HG03342 (cell line): Measurements from ENCODE around the gene CLTCL1.
"Not testable (repeated sequence)": the region's sequence is repeated elsewhere in the genome, so short reads cannot be mapped to it uniquely, and the experiment has no call there.

Experiments used
- ATAC-seq: cut with Tn5 transposase; IDR thresholded peaks from one replicate; pipeline ENCODE4 v1.9.1; 2021; ENCODE audit warnings: mild to moderate bottlenecking, moderate library complexity; ENCODE audit not compliant: unreplicated experiment

CLTCL1 gene

GRCh38 chr22:19156109-19156508 is 135.4 kb downstream of the CLTCL1 start:
- ATAC-seq: not testable (repeated sequence)

GRCh38 chr22:19152942-19153883 is 138.3 kb downstream of the CLTCL1 start:
- ATAC-seq: no peak

- ATAC-seq: no peak
Observed at GRCh38 chr22:19151329-19152191, 140.0 kb downstream of the CLTCL1 start.

DNA sequence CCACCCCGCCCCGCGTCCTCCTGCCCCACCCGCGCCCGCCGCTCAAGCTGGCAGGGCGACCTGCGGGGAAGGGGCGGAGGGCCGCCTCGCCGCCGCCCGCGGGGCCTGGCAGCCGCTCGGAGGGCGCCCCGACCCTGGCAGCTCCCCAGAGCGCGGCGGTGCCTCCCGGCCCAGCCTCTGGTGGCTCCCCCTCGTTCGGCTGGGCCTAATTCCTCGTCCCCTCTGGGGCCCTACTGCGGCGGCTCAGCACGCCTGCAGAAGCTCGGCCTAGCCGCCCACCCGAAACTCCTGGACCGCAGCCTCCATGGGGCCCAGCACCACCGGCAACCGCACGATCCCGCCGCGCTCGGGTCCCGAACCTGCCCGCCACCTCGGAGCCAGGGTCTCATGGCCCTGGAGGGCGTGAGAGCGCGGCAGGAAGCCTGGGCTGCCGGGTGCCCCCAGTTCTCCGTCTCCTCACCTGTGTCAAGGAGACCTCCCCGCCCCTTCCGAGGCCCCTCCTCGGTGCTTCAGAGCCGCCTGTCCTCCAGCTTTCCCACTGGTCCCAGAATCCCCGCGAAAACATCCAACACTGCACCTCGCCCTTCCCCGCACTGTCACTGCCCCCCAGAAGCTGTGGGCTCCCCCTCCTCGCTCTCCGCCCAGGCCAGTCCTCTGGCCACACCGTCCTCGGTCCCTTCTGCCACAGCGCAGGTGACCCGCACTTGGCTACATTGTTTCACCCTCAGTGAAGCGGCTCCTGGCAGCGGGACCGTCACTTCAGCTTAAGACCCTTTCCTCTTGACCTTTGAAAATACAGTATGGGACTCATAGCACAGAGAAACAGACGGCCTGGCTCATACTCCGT is 140.8 kb downstream of the CLTCL1 start:
- no peak for ATAC-seq

DNA sequence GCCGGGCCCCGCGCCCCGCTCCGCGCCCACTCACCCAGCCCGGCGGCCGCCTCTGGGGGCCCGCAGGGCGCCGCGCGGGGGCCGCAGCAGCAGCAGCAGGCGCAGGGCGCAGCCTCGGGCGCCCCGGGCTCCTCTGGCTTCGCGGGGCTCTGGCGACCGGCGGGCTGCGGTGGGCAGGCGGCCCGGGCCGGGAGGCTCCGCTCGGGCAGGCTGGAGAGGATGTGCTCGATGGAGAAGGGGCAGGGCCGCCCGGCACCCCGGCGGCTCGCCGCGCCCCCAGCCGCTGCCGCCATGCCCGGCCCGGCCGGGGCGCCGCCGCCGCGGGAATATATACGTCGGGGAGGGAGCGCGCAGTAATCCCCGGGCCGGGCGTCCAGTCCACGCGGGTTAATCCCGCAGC is 141.5 kb downstream of the CLTCL1 start, which contains the start of gene GSC2:
Gene GSC2 (minus strand): TSS at position 302 of the 400 bp plus-strand sequence. CDS start 9 bp downstream, at position 293.
- no peak for ATAC-seq

GRCh38 chr22:19149047-19149883 is 142.3 kb downstream of the CLTCL1 start:
- ATAC-seq: no peak

- ATAC-seq: no peak
Observed at GRCh38 chr22:19148417-19149046, 143.0 kb downstream of the CLTCL1 start.

DNA sequence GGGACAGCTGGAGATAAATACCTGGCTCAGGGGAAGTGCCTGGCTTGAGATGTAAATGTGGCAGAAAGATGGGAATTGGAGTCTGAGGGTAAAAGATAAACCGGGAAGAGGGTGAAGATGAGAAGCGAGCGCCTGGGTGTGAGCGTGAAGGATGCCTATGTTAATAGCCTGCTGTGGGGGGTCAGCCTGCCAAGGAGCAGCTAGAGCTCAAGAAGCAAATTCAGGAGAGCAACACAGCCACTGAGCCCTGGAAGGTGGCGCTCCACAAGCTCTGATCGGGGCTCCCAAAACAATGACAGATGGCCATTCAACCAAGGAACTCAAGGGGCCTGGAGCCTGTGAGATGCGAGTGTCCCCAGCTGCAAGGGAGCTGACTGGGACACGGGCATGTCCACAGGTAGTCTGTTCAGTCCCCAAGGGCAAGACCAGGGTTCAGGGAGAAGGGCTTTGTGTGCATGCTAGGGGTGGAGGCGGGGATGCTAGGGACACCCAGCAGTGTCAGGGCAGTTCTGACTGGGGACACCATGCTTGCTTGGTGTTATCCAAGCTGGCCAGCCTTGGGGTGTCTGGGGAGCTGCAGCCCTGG is 144.2 kb downstream of the CLTCL1 start:
- no peak for ATAC-seq

DNA sequence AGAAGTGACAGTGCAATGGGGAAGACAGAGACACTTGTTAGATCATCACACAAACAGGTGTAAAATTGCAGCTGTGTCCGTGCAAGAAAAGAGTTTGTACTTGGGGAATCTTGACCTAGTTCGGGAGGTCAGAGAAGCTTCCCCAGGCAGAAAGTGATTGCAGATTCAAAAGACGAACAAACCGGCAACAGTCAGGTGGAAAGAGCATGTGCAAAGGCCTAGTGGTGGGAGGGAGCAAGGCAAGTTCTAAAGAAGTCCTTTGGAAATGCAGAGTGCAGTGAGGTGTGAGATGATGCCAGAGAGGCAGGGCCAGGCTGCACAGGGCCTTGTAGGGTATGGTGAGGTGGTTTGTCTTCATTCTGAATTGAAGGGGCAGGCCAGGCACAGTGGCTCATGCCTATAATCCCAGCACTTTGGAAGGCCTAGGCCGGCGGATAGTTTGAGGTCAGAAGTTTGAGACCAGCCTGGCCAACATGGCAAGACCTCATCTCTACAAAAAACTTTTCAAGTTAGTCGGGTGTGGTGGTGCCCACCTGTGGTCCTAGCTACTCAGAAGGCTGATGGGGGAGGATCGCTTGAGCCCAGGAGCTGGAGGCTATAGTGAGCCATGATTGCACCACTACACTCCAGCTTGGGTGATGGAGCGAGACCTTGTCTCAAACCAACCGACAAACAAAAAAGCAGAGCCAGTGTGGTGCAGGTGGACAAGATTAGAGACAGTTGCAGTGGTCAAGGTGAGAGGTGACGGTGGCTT is 145.1 kb downstream of the CLTCL1 start:
- no peak for ATAC-seq

GRCh38 chr22:19143967-19144400 is 147.5 kb downstream of the CLTCL1 start:
- no peak for ATAC-seq

- ATAC-seq: no peak
Observed at GRCh38 chr22:19143212-19143611, 148.3 kb downstream of the CLTCL1 start.

GRCh38 chr22:19142394-19142793 is 149.1 kb downstream of the CLTCL1 start:
- no peak for ATAC-seq

DNA sequence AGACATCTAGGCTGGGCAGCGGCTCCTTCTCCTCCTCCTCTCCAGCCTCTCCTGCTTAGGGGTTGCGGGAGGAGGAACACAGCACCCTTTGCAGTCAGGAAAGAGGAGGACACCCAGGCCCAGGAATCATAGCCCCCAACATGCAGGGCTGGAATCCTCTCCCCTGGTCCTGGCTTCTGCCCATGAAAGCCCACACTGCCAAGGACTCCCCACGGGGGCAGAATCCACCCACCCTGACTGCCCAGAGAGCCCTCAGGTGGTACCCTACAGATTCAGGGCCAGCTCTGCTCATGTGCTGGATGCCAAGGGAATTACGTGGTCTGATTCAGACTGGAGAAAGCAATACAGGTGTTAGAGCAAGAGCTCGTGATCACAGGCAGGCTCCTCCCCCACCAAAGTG is 151.5 kb downstream of the CLTCL1 start:
- no peak for ATAC-seq

GRCh38 chr22:19139001-19139356 is 152.5 kb downstream of the CLTCL1 start:
- ATAC-seq: no peak

DNA sequence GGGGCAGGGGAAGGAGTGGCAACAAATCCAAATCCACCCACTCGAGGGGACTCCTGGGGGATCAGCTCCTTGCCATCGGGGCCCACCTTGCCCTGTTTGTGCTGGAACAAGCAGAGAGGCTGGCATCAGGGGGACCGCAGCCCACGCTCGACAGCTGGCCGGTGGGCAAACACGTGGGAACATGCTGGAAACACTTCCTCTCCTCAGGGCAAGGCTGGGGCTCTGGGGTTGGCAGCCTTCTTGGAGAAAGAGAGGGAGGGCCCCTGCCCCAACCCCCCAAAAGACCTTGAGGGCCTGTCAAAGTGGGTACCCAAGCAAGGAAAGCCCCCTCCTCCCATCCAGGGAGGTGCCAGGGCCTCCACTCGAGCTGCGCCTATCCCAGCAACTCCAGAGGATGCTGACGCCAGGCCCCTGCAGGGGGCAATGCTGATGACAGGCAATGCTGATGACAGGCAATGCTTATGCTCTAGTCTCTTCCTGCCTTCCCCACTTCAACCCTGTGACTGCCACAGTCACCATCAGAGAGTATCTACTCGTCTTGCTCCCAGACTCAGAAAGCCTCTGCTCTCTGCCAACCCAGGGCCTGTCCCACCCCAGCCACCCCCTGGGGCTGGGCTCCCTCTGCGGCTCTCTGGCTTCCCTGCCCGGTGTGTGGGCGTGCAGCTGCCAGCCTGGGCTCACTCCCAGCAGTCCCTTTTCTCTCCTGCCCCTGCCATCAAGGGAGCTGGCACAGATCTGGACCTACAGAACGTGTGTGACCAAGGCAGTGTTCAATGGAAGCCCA is 153.1 kb downstream of the CLTCL1 start:
- ATAC-seq: no peak

GRCh38 chr22:19137384-19138216 is 153.9 kb downstream of the CLTCL1 start:
- no peak for ATAC-seq

DNA sequence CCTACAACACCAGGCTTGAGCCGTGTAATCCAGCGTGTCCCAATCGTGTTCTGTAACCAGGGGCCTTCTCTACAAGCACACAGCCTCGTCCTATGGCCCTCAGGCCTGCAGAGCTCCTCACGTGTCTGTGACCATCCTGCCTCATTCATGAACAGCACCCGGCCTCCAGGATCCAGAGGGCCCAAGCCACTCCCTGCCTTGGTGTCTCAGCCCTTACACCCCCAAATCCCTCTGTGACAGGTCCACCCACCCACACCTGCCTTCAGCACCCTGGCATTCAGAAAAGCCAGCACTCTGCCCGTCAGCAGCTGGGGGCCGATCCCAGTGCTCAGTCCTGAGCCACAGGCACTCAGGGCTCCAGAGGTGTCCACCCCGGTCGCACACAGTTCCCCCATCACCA is 154.6 kb downstream of the CLTCL1 start:
- no peak for ATAC-seq
